Mammary epithelial cell (primary cell): ENCODE data around the gene VTN.
A peak's percentile ranks its signal among the peaks of the same experiment; 100 is the strongest.

ENCODE experiments used
- CTCF ChIP-seq, 2 donors: IDR thresholded peaks in 1 of 2; conservative IDR thresholded peaks in 1 of 2; 2 replicates each; pipeline ENCODE4 v1.5.1; 2011 to 2012; ENCODE audit warnings: inconsistent platforms in 2 of 2, low read length in 2 of 2, mild to moderate bottlenecking in 2 of 2, control low read depth in 1 of 2, low read depth in 1 of 2; ENCODE audit not compliant: insufficient read depth in 1 of 2; ENCODE audit errors: extremely low read depth in 1 of 2
- EZH2 ChIP-seq: IDR thresholded peaks from 2 replicates; pipeline ENCODE4 v1.6.1; 2012; ENCODE audit warnings: low read length, inconsistent platforms, borderline replicate concordance

GRCh38 chr17:28327709-28328108 lies 42.4 kb downstream of the VTN start:
- TF ChIP-seq CTCF (conservative IDR thresholded peaks at IDR 0.05 in 1 of 2, IDR thresholded peaks at IDR 0.05 in 1 of 2; ENCODE audit: extremely low read depth in 1 of 2, insufficient read depth in 1 of 2, low read depth in 1 of 2, low read length in 2 of 2): peak in 1 of 2 donors; percentile 16
- TF ChIP-seq EZH2: no peak
